ENCODE measurements around the gene ZNF385B.

Gene ZNF385B

DNA sequence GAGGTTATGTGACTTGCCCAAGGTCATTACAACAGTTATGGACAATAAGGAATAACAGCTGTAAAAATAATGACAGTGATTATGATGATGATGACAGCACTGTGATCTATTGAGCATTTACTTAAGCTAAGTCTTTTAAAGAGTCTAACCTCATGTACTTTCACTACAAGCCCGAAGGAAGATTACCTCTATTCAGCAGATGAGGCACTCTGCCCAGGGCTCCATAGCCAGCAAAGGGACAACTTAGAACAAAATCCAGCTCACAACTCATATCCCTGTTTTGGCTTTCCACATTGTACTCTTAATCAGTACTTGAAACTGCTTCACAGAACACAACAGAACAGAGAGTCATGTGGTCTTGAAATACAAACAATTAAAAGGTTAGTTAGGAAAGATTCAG lies 290.2 kb downstream of the ZNF385B start:
- no peaks in the 10 kb centered on the region for H3K27me3 ChIP-seq (ENCODE audit: low read depth, low read length)
- H3K4me3 ChIP-seq (ENCODE audit: low read length): no peak overlapping the region
- H3K4me1 ChIP-seq (ENCODE audit: low read length): no peaks in the 10 kb centered on the region
- no peaks in the 10 kb centered on the region for H3K79me2 ChIP-seq (ENCODE audit: low read length)
- no peak overlapping the region for H3K4me2 ChIP-seq (ENCODE audit: low read length)
- no peaks in the 10 kb centered on the region for H3K36me3 ChIP-seq (replicated peaks; ENCODE audit: low read depth, low read length)
- no peaks in the 10 kb centered on the region for H4K20me1 ChIP-seq (ENCODE audit: insufficient read depth, low read length)
- H3K9ac ChIP-seq (ENCODE audit: low read length): no peak overlapping the region
- TF ChIP-seq, protein P1, sequence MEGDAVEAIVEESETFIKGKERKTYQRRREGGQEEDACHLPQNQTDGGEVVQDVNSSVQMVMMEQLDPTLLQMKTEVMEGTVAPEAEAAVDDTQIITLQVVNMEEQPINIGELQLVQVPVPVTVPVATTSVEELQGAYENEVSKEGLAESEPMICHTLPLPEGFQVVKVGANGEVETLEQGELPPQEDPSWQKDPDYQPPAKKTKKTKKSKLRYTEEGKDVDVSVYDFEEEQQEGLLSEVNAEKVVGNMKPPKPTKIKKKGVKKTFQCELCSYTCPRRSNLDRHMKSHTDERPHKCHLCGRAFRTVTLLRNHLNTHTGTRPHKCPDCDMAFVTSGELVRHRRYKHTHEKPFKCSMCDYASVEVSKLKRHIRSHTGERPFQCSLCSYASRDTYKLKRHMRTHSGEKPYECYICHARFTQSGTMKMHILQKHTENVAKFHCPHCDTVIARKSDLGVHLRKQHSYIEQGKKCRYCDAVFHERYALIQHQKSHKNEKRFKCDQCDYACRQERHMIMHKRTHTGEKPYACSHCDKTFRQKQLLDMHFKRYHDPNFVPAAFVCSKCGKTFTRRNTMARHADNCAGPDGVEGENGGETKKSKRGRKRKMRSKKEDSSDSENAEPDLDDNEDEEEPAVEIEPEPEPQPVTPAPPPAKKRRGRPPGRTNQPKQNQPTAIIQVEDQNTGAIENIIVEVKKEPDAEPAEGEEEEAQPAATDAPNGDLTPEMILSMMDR (IDR thresholded peaks at IDR 0.05; ENCODE audit: low read depth, low read length): no peak
- no peak for TF ChIP-seq EZH2phosphoT487 (IDR thresholded peaks at IDR 0.05; ENCODE audit: low read depth)
- H2AFZ ChIP-seq (ENCODE audit: low read depth, low read length): no peak overlapping the region
- H3K9me3 ChIP-seq (ENCODE audit: insufficient read depth, low read length): no peaks in the 10 kb centered on the region
- H3K27ac ChIP-seq (ENCODE audit: low read length): no peak overlapping the region

DNA sequence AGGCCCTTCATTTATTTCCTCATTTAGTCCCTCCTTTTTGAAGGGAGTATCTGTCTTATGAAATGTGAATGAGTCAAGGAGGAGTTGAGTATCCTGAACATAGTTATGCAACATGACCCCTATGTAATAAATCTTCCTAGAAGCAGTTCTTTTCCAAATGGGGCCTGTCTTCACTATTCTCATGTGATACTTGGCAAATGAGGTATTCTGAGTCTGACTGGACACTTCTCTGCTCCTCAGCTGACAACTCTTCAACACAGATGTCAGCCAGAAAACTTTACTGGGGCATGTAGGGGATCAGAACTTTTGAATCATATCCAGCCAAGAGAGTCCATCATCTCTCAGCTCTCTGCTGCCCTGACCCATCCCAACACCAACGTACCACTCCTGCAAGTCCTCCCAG lies 291.6 kb downstream of the ZNF385B start:
- no peak overlapping the region for H3K4me3 ChIP-seq (ENCODE audit: low read length)
- TF ChIP-seq EZH2phosphoT487 (IDR thresholded peaks at IDR 0.05; ENCODE audit: low read depth): no peak
- TF ChIP-seq, protein P1 (IDR thresholded peaks at IDR 0.05; ENCODE audit: low read depth, low read length): no peak
- H3K79me2 ChIP-seq (ENCODE audit: low read length): no peaks in the 10 kb centered on the region
- H3K27ac ChIP-seq (ENCODE audit: low read length): no peak overlapping the region
- no peaks in the 10 kb centered on the region for H3K27me3 ChIP-seq (ENCODE audit: low read depth, low read length)
- no peak overlapping the region for H3K4me2 ChIP-seq (ENCODE audit: low read length)
- H3K9me3 ChIP-seq (ENCODE audit: insufficient read depth, low read length): no peaks in the 10 kb centered on the region
- no peaks in the 10 kb centered on the region for H3K4me1 ChIP-seq (ENCODE audit: low read length)
- no peaks in the 10 kb centered on the region for H4K20me1 ChIP-seq (ENCODE audit: insufficient read depth, low read length)
- H3K9ac ChIP-seq (ENCODE audit: low read length): no peak overlapping the region
- H2AFZ ChIP-seq (ENCODE audit: low read depth, low read length): no peak overlapping the region
- H3K36me3 ChIP-seq (replicated peaks; ENCODE audit: low read depth, low read length): no peaks in the 10 kb centered on the region

DNA sequence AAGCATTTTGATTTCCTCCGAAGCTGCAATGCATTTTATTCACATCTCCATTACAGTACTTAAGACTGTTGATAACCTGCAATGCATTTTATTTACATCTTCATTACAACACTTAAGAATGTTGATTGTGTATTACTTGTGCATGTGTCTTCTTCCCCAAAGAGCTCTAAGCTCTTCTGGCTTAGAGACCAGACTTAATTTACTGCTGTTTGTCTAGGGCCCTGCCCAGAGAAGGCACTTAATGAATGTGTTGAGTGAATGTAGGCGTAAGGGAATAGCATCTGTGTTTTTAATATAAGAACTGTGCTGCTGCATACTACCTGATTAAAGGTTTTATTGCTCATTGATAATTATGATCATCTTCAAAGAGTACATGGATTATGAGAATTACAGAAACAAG lies 295.6 kb downstream of the ZNF385B start:
- TF ChIP-seq, protein P1 (IDR thresholded peaks at IDR 0.05; ENCODE audit: low read depth, low read length): no peak
- TF ChIP-seq EZH2phosphoT487 (IDR thresholded peaks at IDR 0.05; ENCODE audit: low read depth): no peak
- Histone ChIP-seq H2AFZ (ENCODE audit: low read depth, low read length) (no peak overlapping the region), H3K9ac (ENCODE audit: low read length) (no peak overlapping the region), H4K20me1 (ENCODE audit: insufficient read depth, low read length) (no peaks in the 10 kb centered on the region), H3K27ac (ENCODE audit: low read length) (no peak overlapping the region), H3K4me3 (ENCODE audit: low read length) (no peak overlapping the region), H3K9me3 (ENCODE audit: insufficient read depth, low read length) (no peaks in the 10 kb centered on the region), H3K27me3 (ENCODE audit: low read depth, low read length) (no peaks in the 10 kb centered on the region), H3K79me2 (ENCODE audit: low read length) (no peaks in the 10 kb centered on the region), H3K4me1 (ENCODE audit: low read length) (no peaks in the 10 kb centered on the region), H3K4me2 (ENCODE audit: low read length) (no peak overlapping the region), H3K36me3 (replicated peaks; ENCODE audit: low read depth, low read length) (no peaks in the 10 kb centered on the region)

DNA sequence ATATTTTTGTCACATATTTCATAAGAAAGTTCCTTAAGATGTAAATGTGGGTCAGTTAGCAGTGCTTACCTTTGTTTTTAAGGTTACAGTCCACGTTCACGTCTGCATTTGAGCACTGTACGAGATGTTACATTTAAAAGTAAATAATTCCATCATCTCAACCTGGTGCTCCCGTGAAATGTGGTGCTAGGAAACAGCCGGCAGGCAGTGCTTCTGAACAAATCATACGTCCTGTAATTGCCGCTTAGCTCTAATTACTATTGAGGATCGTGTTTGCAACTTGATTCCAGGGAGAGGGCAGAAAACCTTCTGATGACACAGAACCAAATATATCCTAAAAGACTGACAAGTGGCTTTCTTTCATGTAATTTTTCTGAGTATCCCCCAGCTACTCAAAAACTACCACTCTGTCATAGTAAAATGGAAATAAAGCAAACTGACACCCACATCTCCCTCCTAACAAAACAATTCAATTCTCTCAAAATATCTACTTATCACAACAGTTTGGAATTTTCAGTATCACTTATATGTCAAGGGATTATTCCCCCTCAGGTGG lies 299.0 kb downstream of the ZNF385B start:
- H3K9ac ChIP-seq (ENCODE audit: low read length): no peak overlapping the region
- H3K4me1 ChIP-seq (ENCODE audit: low read length): peaks cover 7% of the 10 kb centered on the region; the same call in 1 of the 2 replicates
- H3K4me2 ChIP-seq (ENCODE audit: low read length): no peak overlapping the region
- H3K27ac ChIP-seq (ENCODE audit: low read length): no peak overlapping the region
- no peak overlapping the region for H3K4me3 ChIP-seq (ENCODE audit: low read length)
- TF ChIP-seq EZH2phosphoT487 (IDR thresholded peaks at IDR 0.05; ENCODE audit: low read depth): no peak
- TF ChIP-seq, protein P1 (IDR thresholded peaks at IDR 0.05; ENCODE audit: low read depth, low read length): no peak
- no peaks in the 10 kb centered on the region for H3K79me2 ChIP-seq (ENCODE audit: low read length)
- no peaks in the 10 kb centered on the region for H3K27me3 ChIP-seq (ENCODE audit: low read depth, low read length)
- no peak overlapping the region for H2AFZ ChIP-seq (ENCODE audit: low read depth, low read length)
- H3K9me3 ChIP-seq (ENCODE audit: insufficient read depth, low read length): no peaks in the 10 kb centered on the region
- no peaks in the 10 kb centered on the region for H4K20me1 ChIP-seq (ENCODE audit: insufficient read depth, low read length)
- no peaks in the 10 kb centered on the region for H3K36me3 ChIP-seq (replicated peaks; ENCODE audit: low read depth, low read length)
